HepG2 (cell line): ENCODE measurements around the gene ENTPD2. TPM values are rescaled to one million over a fixed set of nuclear protein-coding genes. Genes with fewer than 3 reads are reported as not detected.
A peak's percentile ranks its signal among the peaks of the same experiment; 100 is the strongest.

ENCODE experiments used
- ATF3 ChIP-seq: sonication (generic); formaldehyde crosslinking; IDR thresholded peaks from 2 replicates; pipeline ENCODE4 v1.4.0; 2020; ENCODE audit warnings: missing genetic modification reagents
- CAMTA2 ChIP-seq: sonication (generic); formaldehyde crosslinking; IDR thresholded peaks from 2 replicates; pipeline ENCODE4 v1.4.0; 2020; ENCODE audit warnings: mild to moderate bottlenecking, missing genetic modification reagents, borderline replicate concordance
- CBX5 ChIP-seq: sonication (generic); formaldehyde crosslinking; IDR thresholded peaks from 2 replicates; pipeline ENCODE4 v1.4.0; 2020; ENCODE audit warnings: missing genetic modification reagents, borderline replicate concordance
- CHD4 ChIP-seq: fragments of 200-600 bp; sonication (generic); IDR thresholded peaks from 2 replicates; pipeline ENCODE4 v1.7.0; 2017; ENCODE audit warnings: mild to moderate bottlenecking, low read length, borderline replicate concordance
- DDIT3 ChIP-seq: sonication (generic); formaldehyde crosslinking; IDR thresholded peaks from 2 replicates; pipeline ENCODE4 v1.4.0; 2020; ENCODE audit warnings: mild to moderate bottlenecking, missing genetic modification reagents
- ETV5 ChIP-seq: IDR thresholded peaks from 2 replicates; pipeline ENCODE4 v1.6.1; 2018; ENCODE audit warnings: missing biosample characterization, missing genetic modification reagents, inconsistent platforms, borderline replicate concordance
- FOSL2 ChIP-seq: sonication (generic); formaldehyde crosslinking; IDR thresholded peaks from 2 replicates; pipeline ENCODE4 v1.4.0; 2020; ENCODE audit warnings: missing genetic modification reagents
- HNF1B ChIP-seq: sonication (generic); formaldehyde crosslinking; IDR thresholded peaks from 2 replicates; pipeline ENCODE4 v1.5.1; 2020; ENCODE audit warnings: mild to moderate bottlenecking, moderate library complexity, missing genetic modification reagents
- KDM3A ChIP-seq: IDR thresholded peaks from 2 replicates; pipeline ENCODE4 v1.6.1; 2018; ENCODE audit warnings: low read depth, missing compliant biosample characterization
- MAZ ChIP-seq, 2 experiments: sonication (generic) in 1 of 2; formaldehyde crosslinking in 1 of 2; IDR thresholded peaks; 2 replicates each; pipeline versions ENCODE4 v1.5.0 to v1.6.1; 2012 to 2020; ENCODE audit warnings: low read depth in 2 of 2, mild to moderate bottlenecking in 2 of 2, borderline replicate concordance in 1 of 2, improper control_type of control experiment in 1 of 2, low read length in 1 of 2, missing genetic modification reagents in 1 of 2, moderate library complexity in 1 of 2
- MXD1 ChIP-seq: sonication (generic); formaldehyde crosslinking; IDR thresholded peaks from 2 replicates; pipeline ENCODE4 v1.4.0; 2020; ENCODE audit warnings: mild to moderate bottlenecking, missing genetic modification reagents
- MYC ChIP-seq: sonication (generic); formaldehyde crosslinking; IDR thresholded peaks from 2 replicates; pipeline ENCODE4 v1.9.0; 2021; ENCODE audit warnings: missing genetic modification reagents, borderline replicate concordance
- NR2F1 ChIP-seq, 2 experiments: fragments of 450-650 bp in 1 of 2; formaldehyde crosslinking in 1 of 2; IDR thresholded peaks; 2 replicates each; pipeline versions ENCODE4 v1.5.0 to v1.6.1; 2016 to 2020; ENCODE audit warnings: mild to moderate bottlenecking in 1 of 2, missing compliant biosample characterization in 1 of 2, missing genetic modification reagents in 1 of 2, moderate library complexity in 1 of 2
- NRL ChIP-seq: sonication (generic); formaldehyde crosslinking; IDR thresholded peaks from 2 replicates; pipeline ENCODE4 v1.5.0; 2020; ENCODE audit warnings: missing genetic modification reagents, mild to moderate bottlenecking, moderate library complexity, borderline replicate concordance
- SP140L ChIP-seq: sonication (generic); formaldehyde crosslinking; IDR thresholded peaks from 2 replicates; pipeline ENCODE4 v1.4.0; 2020; ENCODE audit warnings: missing genetic modification reagents, borderline replicate concordance
- STAT6 ChIP-seq: sonication (generic); formaldehyde crosslinking; IDR thresholded peaks from 2 replicates; pipeline ENCODE4 v1.4.0; 2020; ENCODE audit warnings: missing genetic modification reagents, mild to moderate bottlenecking, borderline replicate concordance
- THAP11 ChIP-seq: IDR thresholded peaks from 2 replicates; pipeline ENCODE4 v1.6.1; 2016; ENCODE audit warnings: missing biosample characterization, missing genetic modification reagents
- ZBTB42 ChIP-seq: sonication (generic); formaldehyde crosslinking; IDR thresholded peaks from 2 replicates; pipeline ENCODE4 v1.5.0; 2020; ENCODE audit warnings: mild to moderate bottlenecking, missing genetic modification reagents
- ZNF124 ChIP-seq: sonication (generic); formaldehyde crosslinking; IDR thresholded peaks from 2 replicates; pipeline ENCODE4 v1.4.0; 2020; ENCODE audit warnings: missing genetic modification reagents
- ZNF629 ChIP-seq: sonication (generic); formaldehyde crosslinking; conservative IDR thresholded peaks from 2 replicates; pipeline ENCODE4 v1.5.0; 2020; ENCODE audit warnings: missing genetic modification reagents
- ZNF644 ChIP-seq: IDR thresholded peaks from 2 replicates; pipeline ENCODE4 v1.6.1; 2016; ENCODE audit warnings: low read depth
- polyA plus RNA-seq, 8 experiments: library from polyadenylated mRNA; depleted of rRNA in 3 of 8; stranded (reverse) in 7 of 8; unstranded in 1 of 8; fragments of >200 nt; fragmentation: Illumina TruSeq in 4 of 8; extraction: Trizol in 4 of 8; gene quantifications; 2 replicates each; pipeline versions ENCODE4 v1.2.1 to v1.2.3, GENCODE V29; 2011 to 2016; ENCODE audit warnings: low read depth in 4 of 8, missing spikeins in 1 of 8, mixed read lengths in 1 of 8; ENCODE audit not compliant: insufficient read depth in 1 of 8
- total RNA-seq, 5 experiments: library from RNA; depleted of rRNA; stranded (reverse); fragments of >200 nt; fragmentation: Illumina TruSeq; extraction: Trizol; gene quantifications; 2 replicates each; pipeline ENCODE4 v1.2.3, GENCODE V29; 2016; ENCODE audit warnings: low read depth in 1 of 5
- TF ChIP-seq, protein P1 (sequence below): sonication (generic); formaldehyde crosslinking; IDR thresholded peaks from 2 replicates; pipeline ENCODE4 v1.8.1; 2023; ENCODE audit warnings: missing genetic modification reagents, mild to moderate bottlenecking, borderline replicate concordance

ENTPD2 gene
- total and polyA plus RNA-seq, 2 of the 13 experiments (the other 11 are each of a cell fraction or from before 2014, with no cell fraction given), result 0.95 to 3.2 TPM

- TF ChIP-seq DDIT3 (CRISPR knock-in tag), result no peak
- 0 out of 2 replicates have a peak, but pooled peaks have one; percentile 3 for TF ChIP-seq ETV5 (CRISPR knock-in tag)
- no peak for TF ChIP-seq ZBTB42 (CRISPR knock-in tag)
- peak; percentile 52 to 72; a peak in 2 of 4 replicates for TF ChIP-seq NR2F1 (CRISPR knock-in tag; IDR thresholded peaks at IDR 0.05)
- no peak for TF ChIP-seq ZNF124 (CRISPR knock-in tag)
- no peak for TF ChIP-seq NRL (CRISPR knock-in tag)
- 0 out of 2 replicates have a peak, but pooled peaks have one; percentile 20 for TF ChIP-seq MYC (CRISPR knock-in tag)
- TF ChIP-seq ZNF629, result peak; percentile 83
- TF ChIP-seq ATF3, result no peak
- TF ChIP-seq THAP11 (CRISPR knock-in tag), result peak; percentile 36; the same call in 1 of the 2 replicates
- TF ChIP-seq KDM3A (CRISPR knock-in tag), result no peak
- peak; percentile 40; the same call in 1 of the 2 replicates for TF ChIP-seq MXD1 (CRISPR knock-in tag)
- TF ChIP-seq CBX5 (CRISPR knock-in tag), result 0 out of 2 replicates have a peak, but pooled peaks have one; percentile 17
- TF ChIP-seq FOSL2 (CRISPR knock-in tag), result no peak
- peak; percentile 96 for TF ChIP-seq CHD4
- TF ChIP-seq HNF1B (CRISPR knock-in tag), result 0 out of 2 replicates have a peak, but pooled peaks have one; percentile 27
- TF ChIP-seq ZNF644 (CRISPR knock-in tag), result no peak
- TF ChIP-seq, protein P1, sequence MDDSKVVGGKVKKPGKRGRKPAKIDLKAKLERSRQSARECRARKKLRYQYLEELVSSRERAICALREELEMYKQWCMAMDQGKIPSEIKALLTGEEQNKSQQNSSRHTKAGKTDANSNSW, result no peak
- no peak for TF ChIP-seq STAT6 (CRISPR knock-in tag)
- TF ChIP-seq CAMTA2 (CRISPR knock-in tag), result 0 out of 2 replicates have a peak, but pooled peaks have one; percentile 58
- TF ChIP-seq MAZ (IDR thresholded peaks at IDR 0.05; ENCODE audit: borderline replicate concordance, low read depth, low read length), result no peak
- 0 out of 2 replicates have a peak, but pooled peaks have one; percentile 4 for TF ChIP-seq MAZ (CRISPR knock-in tag; IDR thresholded peaks at IDR 0.05; ENCODE audit: low read depth)
- TF ChIP-seq SP140L (CRISPR knock-in tag), result no peak
These were observed 24.6 kb downstream of the ENTPD2 start (continued) for GRCh38 chr9:137029058-137029936.
